ENCODE measurements around the gene KRTAP5-2. TPM values are rescaled to one million over a fixed set of nuclear protein-coding genes. Genes with fewer than 3 reads are reported as not detected.

The KRTAP5-2 gene
- total RNA-seq, 1 donor from 2014 or later: not detected

- Mint-ChIP-seq H3K27me3 (ENCODE audit: low read depth) (peaks cover 36% of the 10 kb centered on the region), H3K27ac (no peak overlapping the region), H3K36me3 (ENCODE audit: low read depth) (no peaks in the 10 kb centered on the region), H3K4me1 (ENCODE audit: low read depth) (no peaks in the 10 kb centered on the region), H3K9me3 (no peaks in the 10 kb centered on the region), H3K4me3 (ENCODE audit: low read depth) (no peak overlapping the region)
- no peak for DNase-seq (ENCODE audit: low spot score)
- intact Hi-C loops (cut with micrococcal nuclease): loop anchor here (2.0 kb wide), 1 partner anchor 26 kb away; no protein-coding TSS in a partner anchor
Observed at GRCh38 chr11:1548221-1549070, 49.6 kb downstream of the KRTAP5-2 start.

GRCh38 chr11:1547467-1548098 is 50.5 kb downstream of the KRTAP5-2 start:
- Mint-ChIP-seq H3K36me3 (ENCODE audit: low read depth) (no peaks in the 10 kb centered on the region), H3K4me1 (ENCODE audit: low read depth) (no peaks in the 10 kb centered on the region), H3K27me3 (ENCODE audit: low read depth) (peaks cover 36% of the 10 kb centered on the region), H3K27ac (no peak overlapping the region), H3K4me3 (ENCODE audit: low read depth) (no peak overlapping the region), H3K9me3 (no peaks in the 10 kb centered on the region)
- no peak for DNase-seq (ENCODE audit: low spot score)
- intact Hi-C loops (cut with micrococcal nuclease): loop anchor here (2.0 kb wide), 1 partner anchor 27 kb away; no protein-coding TSS in a partner anchor

Other genes with a start within 250 kb of the KRTAP5-2 start
- 1.5 and 1.6 TPM in 2 replicates for gene BRSK2, start 208.4 kb downstream of the KRTAP5-2 start, total RNA-seq
- gene MOB2, start 111.5 kb downstream of the KRTAP5-2 start, total RNA-seq: 23.1 and 23.3 TPM in 2 replicates
- gene DUSP8, start 26.0 kb downstream of the KRTAP5-2 start, total RNA-seq: 1.2 and 1.8 TPM in 2 replicates
- gene KRTAP5-1, start 13.0 kb downstream of the KRTAP5-2 start, total RNA-seq: not detected in 2 replicates
- gene KRTAP5-3, start 10.2 kb upstream of the KRTAP5-2 start, total RNA-seq: not detected in 2 replicates
- gene KRTAP5-4, start 23.8 kb upstream of the KRTAP5-2 start, total RNA-seq: not detected in 2 replicates
- not detected in 2 replicates for gene KRTAP5-5, start 31.5 kb upstream of the KRTAP5-2 start, total RNA-seq
- gene KRTAP5-6, start 98.9 kb upstream of the KRTAP5-2 start, total RNA-seq: not detected in 2 replicates
- gene IFITM10, start 152.3 kb upstream of the KRTAP5-2 start, total RNA-seq: 0.14 and 0.34 TPM in 2 replicates
- 73.5 and 76.3 TPM in 2 replicates for gene CTSD, start 165.6 kb upstream of the KRTAP5-2 start, total RNA-seq
- not detected in 2 replicates for gene SYT8, start 236.7 kb upstream of the KRTAP5-2 start, total RNA-seq
- gene TNNI2, start 240.7 kb upstream of the KRTAP5-2 start, total RNA-seq: 0.27 TPM in 1 of 2 replicates, not detected in the other

All from activated T-helper 2 cell treated with anti-CD3 and anti-CD28 coated beads, Interferon-gamma antibody, Interleukin-2, Interleukin-4, amounts not matched to agents 10 μg/mL and 5 μg/mL and 100 μg/mL, durations not matched to agents 14 hours and 24 hours and 36 hours (primary cell).